NCI-H748 (cell line): ENCODE results near the gene KRTAP5-5.
"Not testable (repeated sequence)": the region's sequence is repeated elsewhere in the genome, so short reads cannot be mapped to it uniquely, and the experiment has no call there.

Experiments used
- DNase-seq: peaks from one replicate; lab custom pipeline; 2025; ENCODE audit not compliant: unreplicated experiment; lab: John Stamatoyannopoulos, UW

Gene KRTAP5-5

GRCh38 chr11:1655168-1656060, 25.8 kb downstream of the KRTAP5-5 start:
- no peak for DNase-seq

GRCh38 chr11:1656061-1656441, 26.5 kb downstream of the KRTAP5-5 start:
- no peak for DNase-seq

GRCh38 chr11:1656670-1657069, 27.1 kb downstream of the KRTAP5-5 start:
- no peak for DNase-seq

GRCh38 chr11:1659506-1659905, 29.9 kb downstream of the KRTAP5-5 start:
- DNase-seq: no peak

GRCh38 chr11:1660111-1660867, 30.7 kb downstream of the KRTAP5-5 start:
- DNase-seq: no peak

- not testable (repeated sequence) for DNase-seq
Observed at GRCh38 chr11:1661454-1662269, 32.1 kb downstream of the KRTAP5-5 start.

- not testable (repeated sequence) for DNase-seq
Observed at GRCh38 chr11:1662699-1663283, 33.2 kb downstream of the KRTAP5-5 start.

GRCh38 chr11:1665313-1665712, 35.7 kb downstream of the KRTAP5-5 start:
- DNase-seq: no peak

- DNase-seq: no peak
Observed at GRCh38 chr11:1667121-1667850, 37.7 kb downstream of the KRTAP5-5 start.

- no peak for DNase-seq
Observed at GRCh38 chr11:1667906-1668305, 38.3 kb downstream of the KRTAP5-5 start.

GRCh38 chr11:1668911-1669473, 39.4 kb downstream of the KRTAP5-5 start:
- no peak for DNase-seq

GRCh38 chr11:1669546-1670218, 40.1 kb downstream of the KRTAP5-5 start:
- no peak for DNase-seq

GRCh38 chr11:1670457-1670856, 40.9 kb downstream of the KRTAP5-5 start:
- DNase-seq: not testable (repeated sequence)

- DNase-seq: no peak
Observed at GRCh38 chr11:1670905-1671371, 41.4 kb downstream of the KRTAP5-5 start.

- no peak for DNase-seq
Observed at GRCh38 chr11:1671658-1672057, 42.1 kb downstream of the KRTAP5-5 start.

GRCh38 chr11:1672613-1673350, 43.2 kb downstream of the KRTAP5-5 start:
- no peak for DNase-seq

GRCh38 chr11:1673446-1674172, 44.0 kb downstream of the KRTAP5-5 start:
- no peak for DNase-seq
